GM12878 (cell line): Measurements from ENCODE around the gene NR1I3. TPM values are rescaled to one million over a fixed set of nuclear protein-coding genes. Genes with fewer than 3 reads are reported as not detected.

Source experiments
- ATAC-seq: fragments of 200-7000 bp; cut with Tn5 transposase; 3 replicates; pipeline ENCODE4 v1.9.1; 2020; ENCODE audit warnings: mild to moderate bottlenecking, moderate library complexity
- BruUV-seq: library from RNA; stranded (reverse); fragments of 400-500 nt; replicated peaks from 2 replicates; lab custom pipeline; 2021; lab: Mats Ljungman, UMichigan
- CTCF ChIA-PET: fragments of 300-600 bp; sonication (Branson Sonifier 250); formaldehyde crosslinking; extraction: SDS; loops from one replicate; lab custom pipeline; 2021; ENCODE audit warnings: inconsistent platforms; lab: Yijun Ruan, JAX
- POLR2A ChIA-PET: fragments of 350-600 bp; formaldehyde crosslinking; extraction: SDS; loops from one replicate; lab custom pipeline; 2021; ENCODE audit warnings: inconsistent platforms; lab: Charles Lee
- RAD21 ChIA-PET: fragments of 300-600 bp; sonication (Branson Sonifier 250); formaldehyde crosslinking; loops from one replicate; lab custom pipeline; 2023; ENCODE audit warnings: antibody characterized with exemption; ENCODE audit not compliant: unreplicated experiment; lab: Charles Lee
- SMC1A ChIA-PET: fragments of 300-600 bp; sonication (Branson Sonifier 250); formaldehyde crosslinking; loops from one replicate; lab custom pipeline; 2023; ENCODE audit not compliant: unreplicated experiment, uncharacterized antibody; lab: Charles Lee
- DNase-seq: peaks from one replicate; pipeline ENCODE4 v3.0.0-alpha.2; 2011; ENCODE audit warnings: low read depth, low spot score
- FAIRE-seq: peaks from 3 replicates; lab custom pipeline; 2011; peaks lifted over from hg19 to GRCh38; lab: Jason Lieb, UNC
- H2AFZ ChIP-seq: 2 replicates; pipeline ENCODE4 v1.6.0; 2011; ENCODE audit warnings: low read depth, low read length, control low read depth; ENCODE audit not compliant: control insufficient read depth
- H3K27ac ChIP-seq: 2 replicates; pipeline ENCODE4 v1.5.1; 2011; ENCODE audit warnings: control low read depth; ENCODE audit not compliant: control insufficient read depth, insufficient read depth
- H3K27me3 ChIP-seq, 2 experiments: replicated peaks in 1 of 2; 2 replicates each; pipeline versions ENCODE4 v1.6.0 to v1.6.1; 2011; ENCODE audit warnings: low read length in 1 of 2; ENCODE audit not compliant: control insufficient read depth in 2 of 2, insufficient read depth in 2 of 2
- H3K36me3 ChIP-seq, 2 experiments: 2 replicates each; pipeline ENCODE4 v1.5.1; 2011; ENCODE audit warnings: low read length in 1 of 2; ENCODE audit not compliant: control insufficient read depth in 2 of 2, insufficient read depth in 2 of 2
- H3K4me1 ChIP-seq: 2 replicates; pipeline ENCODE4 v1.6.1; 2011; ENCODE audit warnings: mild to moderate bottlenecking, low read length, moderate library complexity, mixed read lengths; ENCODE audit not compliant: control insufficient read depth, insufficient read depth
- H3K4me2 ChIP-seq: 2 replicates; pipeline ENCODE4 v1.6.0; 2011; ENCODE audit warnings: control low read depth; ENCODE audit not compliant: control insufficient read depth, insufficient read depth
- H3K4me3 ChIP-seq: fragments of 200-600 bp; sonication (generic); 2 replicates; pipeline ENCODE4 v1.5.1; 2016
- H3K79me2 ChIP-seq: 2 replicates; pipeline ENCODE4 v1.6.0; 2011; ENCODE audit warnings: low read length; ENCODE audit not compliant: control insufficient read depth, insufficient read depth
- H3K9ac ChIP-seq: 2 replicates; pipeline ENCODE4 v1.8.0; 2011; ENCODE audit warnings: low read length, control low read depth, mixed read lengths; ENCODE audit not compliant: control insufficient read depth, insufficient read depth
- H3K9me3 ChIP-seq: replicated peaks from 3 replicates; pipeline ENCODE4 v1.5.1; 2011; ENCODE audit warnings: mild to moderate bottlenecking, low read length; ENCODE audit not compliant: control insufficient read depth, insufficient read depth
- H4K20me1 ChIP-seq: 2 replicates; pipeline ENCODE4 v1.6.0; 2011; ENCODE audit not compliant: control insufficient read depth, insufficient read depth
- CBFB ChIP-seq: IDR thresholded peaks from 2 replicates; pipeline ENCODE4 v1.6.1; 2016; ENCODE audit warnings: antibody characterized with exemption, low read depth
- JUNB ChIP-seq: IDR thresholded peaks from 2 replicates; pipeline ENCODE4 v1.6.1; 2016; ENCODE audit warnings: antibody characterized with exemption, mild to moderate bottlenecking
- KAT2A ChIP-seq: conservative IDR thresholded peaks from 2 replicates; pipeline ENCODE4 v1.6.1; 2011; ENCODE audit warnings: low read depth, low read length; ENCODE audit not compliant: control insufficient read depth
- SIX5 ChIP-seq: IDR thresholded peaks from 2 replicates; pipeline ENCODE4 v1.6.1; 2011; ENCODE audit warnings: mild to moderate bottlenecking, low read depth, low read length, moderate library complexity; ENCODE audit not compliant: severe bottlenecking
- SUZ12 ChIP-seq: fragments of 200-600 bp; sonication (generic); IDR thresholded peaks from one replicate; pipeline ENCODE4 v1.6.1; 2018; ENCODE audit warnings: antibody characterized with exemption, mild to moderate bottlenecking; ENCODE audit not compliant: unreplicated experiment
- WGBS: methylation state at CpG from one replicate; pipeline ENCODE4 v1.1.6; 2016; ENCODE audit warnings: low lambda C conversion rate; ENCODE audit not compliant: insufficient replicate concordance, insufficient coverage; ENCODE audit errors: missing lambda C conversion rate; 5-methylcytosine and 5-hydroxymethylcytosine counted together
- in situ Hi-C: fragments of 300-500 bp; cut with MboI; formaldehyde crosslinking; loops from 9 replicates; pipeline ENCODE4 v1.14.3; 2018; ENCODE audit warnings: mixed read lengths
- intact Hi-C: fragments of 100-400 bp; cut with micrococcal nuclease; formaldehyde crosslinking; loops from one replicate; pipeline ENCODE4 v1.14.2; 2022; ENCODE audit not compliant: unreplicated experiment
- polyA plus RNA-seq, 11 experiments: library from polyadenylated mRNA; depleted of rRNA in 4 of 11; unstranded in 6 of 11; stranded (reverse) in 5 of 11; fragments of >200 nt; fragmentation: Nextera tagmentation in 4 of 11; fragmentation: Illumina TruSeq in 1 of 11; extraction: Ambion mirVana in 4 of 11; extraction: Trizol in 1 of 11; gene quantifications; 1 replicate in 1 of 11; 2 replicates in 10 of 11; pipeline versions ENCODE4 v1.2.1 to v1.2.3, GENCODE V29; 2011 to 2016; ENCODE audit warnings: inconsistent platforms in 2 of 11, missing spikeins in 2 of 11, low read depth in 1 of 11
- total RNA-seq, 4 experiments: library from RNA; depleted of rRNA in 3 of 4; stranded (reverse); fragments of >200 nt in 3 of 4; fragmentation: Illumina TruSeq in 1 of 4; extraction: Trizol in 1 of 4; gene quantifications; 2 replicates each; pipeline versions ENCODE4 v1.2.1 to v1.2.3, GENCODE V29; 2013 to 2021
- TF ChIP-seq, protein P1 (sequence below): IDR thresholded peaks from 2 replicates; pipeline ENCODE4 v1.6.1; 2012; ENCODE audit warnings: low read depth, low read length, improper control_type of control experiment
- TF ChIP-seq, protein P2 (sequence below): fragments of 450-650 bp; formaldehyde crosslinking; IDR thresholded peaks from 2 replicates; pipeline ENCODE4 v1.4.0; 2022; ENCODE audit warnings: mild to moderate bottlenecking, moderate library complexity

The NR1I3 gene
- total and polyA plus RNA-seq, 10 of the 15 experiments (the other 5 are each of a cell fraction or from before 2014, with no cell fraction given): 0.13 to 0.52 (median 0.24) TPM; not detected in 7

DNA sequence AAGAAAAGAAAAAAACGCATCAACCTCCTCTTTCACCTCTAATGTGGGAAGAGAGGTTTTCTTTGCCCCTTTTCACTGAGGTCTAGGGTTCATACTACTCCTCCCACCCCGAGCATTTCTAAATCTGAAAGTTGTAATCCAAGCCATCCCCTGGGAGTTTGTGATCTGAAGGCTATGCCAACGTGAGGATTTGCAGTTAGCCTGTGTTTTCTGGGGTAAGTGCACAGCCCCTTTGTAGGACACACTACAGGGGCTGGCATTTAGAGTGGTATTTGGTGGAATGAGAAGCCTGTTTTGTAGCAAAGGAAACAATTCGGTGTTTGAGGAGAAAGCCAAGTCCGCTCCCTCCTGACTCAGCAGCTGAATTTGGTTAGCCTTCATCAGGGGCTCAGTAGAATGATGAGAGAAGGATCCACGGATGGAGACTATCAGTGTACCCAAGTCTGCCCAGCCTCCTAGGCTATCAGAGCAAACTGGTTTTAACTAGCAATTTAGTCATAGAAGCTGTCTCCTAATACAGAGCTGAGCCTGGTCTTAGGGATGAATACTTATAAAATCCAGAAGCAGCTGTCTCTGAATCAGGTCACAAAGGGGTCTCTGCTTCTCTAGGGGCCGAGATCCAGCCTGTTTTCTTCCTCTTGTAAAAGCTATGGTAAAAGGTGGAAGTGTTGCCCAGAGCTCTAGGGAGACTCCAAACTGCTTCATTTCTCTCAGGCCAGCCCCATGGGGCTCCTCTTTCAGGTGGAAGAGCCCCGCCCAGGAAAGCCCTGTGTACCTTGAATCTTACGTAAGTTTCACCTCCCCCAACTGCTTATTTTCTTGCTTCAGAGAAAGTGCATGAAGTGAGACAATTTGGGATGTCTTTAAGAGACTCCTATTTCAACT, 22.6 kb upstream of the NR1I3 start:
- no peaks in the 10 kb centered on the region for H4K20me1 ChIP-seq
- DNase-seq (no peak), ATAC-seq (peak; percentile 63), FAIRE-seq (no peak)
- H3K9me3 ChIP-seq: peaks cover 7% of the 10 kb centered on the region; the same call in 1 of the 3 replicates
- in situ Hi-C loops: no loop called here
- ChIA-PET CTCF (interaction anchor here (0.6 to 4.0 kb wide), 8 partner anchors 11 to 190 kb away, joined by 3 to 16 read pairs (median 4); partner anchors contain the start of genes NDUFS2 and TOMM40L), SMC1A (interaction anchor here (0.6 to 2.5 kb wide), 12 partner anchors 12 to 175 kb away, joined by 3 to 10 read pairs (median 4); partner anchors contain the start of gene TOMM40L), RAD21 (interaction anchor here (0.7 to 2.1 kb wide), 5 partner anchors 23 to 122 kb away, joined by 3 to 16 read pairs (median 3); partner anchors contain the start of gene TOMM40L)
- intact Hi-C loops: no loop called here
- H3K27me3 ChIP-seq: peaks cover 0 to 5% of the 10 kb centered on the region in 2 experiments; a peak in 1 of 4 replicates
- H3K4me1 ChIP-seq: peaks cover 13% of the 10 kb centered on the region
- WGBS: 1% methylated on average over 9 of the region's 9 CpGs
- no TSS peak for BruUV-seq
- H3K9ac ChIP-seq: no peak overlapping the region
- peak overlapping the region; percentile 21; the same call in 1 of the 2 replicates for H3K4me2 ChIP-seq
- H3K4me3 ChIP-seq: peak overlapping the region; percentile 9; the same call in 1 of the 2 replicates
- no peaks in the 10 kb centered on the region for H3K36me3 ChIP-seq
- TF ChIP-seq JUNB (peak; percentile 33; the same call in 1 of the 2 replicates), SIX5 (no peak), CBFB (no peak), KAT2A (no peak), SUZ12 (no peak)
- TF ChIP-seq, protein P1, sequence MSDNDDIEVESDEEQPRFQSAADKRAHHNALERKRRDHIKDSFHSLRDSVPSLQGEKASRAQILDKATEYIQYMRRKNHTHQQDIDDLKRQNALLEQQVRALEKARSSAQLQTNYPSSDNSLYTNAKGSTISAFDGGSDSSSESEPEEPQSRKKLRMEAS: no peak
- TF ChIP-seq, protein P2, sequence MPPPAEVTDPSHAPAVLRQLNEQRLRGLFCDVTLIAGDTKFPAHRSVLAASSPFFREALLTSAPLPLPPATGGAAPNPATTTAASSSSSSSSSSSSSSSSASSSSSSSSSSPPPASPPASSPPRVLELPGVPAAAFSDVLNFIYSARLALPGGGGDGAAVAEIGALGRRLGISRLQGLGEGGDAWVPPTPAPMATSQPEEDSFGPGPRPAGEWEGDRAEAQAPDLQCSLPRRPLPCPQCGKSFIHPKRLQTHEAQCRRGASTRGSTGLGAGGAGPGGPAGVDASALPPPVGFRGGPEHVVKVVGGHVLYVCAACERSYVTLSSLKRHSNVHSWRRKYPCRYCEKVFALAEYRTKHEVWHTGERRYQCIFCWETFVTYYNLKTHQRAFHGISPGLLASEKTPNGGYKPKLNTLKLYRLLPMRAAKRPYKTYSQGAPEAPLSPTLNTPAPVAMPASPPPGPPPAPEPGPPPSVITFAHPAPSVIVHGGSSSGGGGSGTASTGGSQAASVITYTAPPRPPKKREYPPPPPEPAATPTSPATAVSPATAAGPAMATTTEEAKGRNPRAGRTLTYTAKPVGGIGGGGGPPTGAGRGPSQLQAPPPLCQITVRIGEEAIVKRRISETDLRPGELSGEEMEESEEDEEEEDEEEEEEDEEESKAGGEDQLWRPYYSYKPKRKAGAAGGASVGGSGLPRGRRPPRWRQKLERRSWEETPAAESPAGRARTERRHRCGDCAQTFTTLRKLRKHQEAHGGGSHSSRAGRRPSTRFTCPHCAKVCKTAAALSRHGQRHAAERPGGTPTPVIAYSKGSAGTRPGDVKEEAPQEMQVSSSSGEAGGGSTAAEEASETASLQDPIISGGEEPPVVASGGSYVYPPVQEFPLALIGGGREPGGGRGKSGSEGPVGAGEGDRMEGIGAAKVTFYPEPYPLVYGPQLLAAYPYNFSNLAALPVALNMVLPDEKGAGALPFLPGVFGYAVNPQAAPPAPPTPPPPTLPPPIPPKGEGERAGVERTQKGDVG (CRISPR knock-in tag): no peak
- TF ChIP-seq, all 136 proteins: peak for 1
- H2AFZ ChIP-seq: peak overlapping the region; percentile 18
- POLR2A ChIA-PET: interaction anchor here (0.5 to 1.3 kb wide), 5 partner anchors 11 to 129 kb away, joined by 3 read pairs; no protein-coding TSS in a partner anchor
- H3K79me2 ChIP-seq: no peaks in the 10 kb centered on the region
- H3K27ac ChIP-seq: no peak overlapping the region
